B cell (primary cell): ENCODE data around the gene MYO9B.

Experiments used
- EZH2 ChIP-seq: IDR thresholded peaks from 2 replicates; pipeline ENCODE4 v1.6.1; 2012; ENCODE audit warnings: borderline replicate concordance, low read depth, mild to moderate bottlenecking, moderate library complexity, low read length; ENCODE audit not compliant: insufficient read depth, poor library complexity, severe bottlenecking
- TF ChIP-seq, protein P1 (sequence below): fragments of 200-600 bp; IDR thresholded peaks from one replicate; pipeline ENCODE4 v1.8.0; 2022; ENCODE audit warnings: antibody characterized with exemption, mild to moderate bottlenecking

DNA sequence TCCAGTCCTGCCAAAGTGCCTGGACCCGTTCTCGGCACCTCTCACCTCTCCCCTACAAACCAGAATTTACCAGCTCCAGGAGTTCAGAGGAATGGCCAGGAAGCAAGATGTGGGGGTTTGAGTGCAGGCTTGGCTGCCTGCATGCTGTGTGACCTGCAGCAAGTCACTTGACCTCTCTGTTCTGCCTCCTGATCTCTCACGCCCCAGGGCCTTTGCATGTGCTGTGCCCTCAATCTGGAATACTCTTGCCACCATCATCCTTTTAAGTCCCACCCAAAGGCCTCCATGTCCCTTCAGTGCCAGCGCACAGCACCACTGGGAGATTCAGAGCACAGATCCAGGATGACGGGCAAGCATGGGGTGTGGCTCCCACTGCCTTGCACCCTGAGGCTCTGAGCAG, 43.4 kb downstream of the MYO9B start:
- TF ChIP-seq, protein P1, sequence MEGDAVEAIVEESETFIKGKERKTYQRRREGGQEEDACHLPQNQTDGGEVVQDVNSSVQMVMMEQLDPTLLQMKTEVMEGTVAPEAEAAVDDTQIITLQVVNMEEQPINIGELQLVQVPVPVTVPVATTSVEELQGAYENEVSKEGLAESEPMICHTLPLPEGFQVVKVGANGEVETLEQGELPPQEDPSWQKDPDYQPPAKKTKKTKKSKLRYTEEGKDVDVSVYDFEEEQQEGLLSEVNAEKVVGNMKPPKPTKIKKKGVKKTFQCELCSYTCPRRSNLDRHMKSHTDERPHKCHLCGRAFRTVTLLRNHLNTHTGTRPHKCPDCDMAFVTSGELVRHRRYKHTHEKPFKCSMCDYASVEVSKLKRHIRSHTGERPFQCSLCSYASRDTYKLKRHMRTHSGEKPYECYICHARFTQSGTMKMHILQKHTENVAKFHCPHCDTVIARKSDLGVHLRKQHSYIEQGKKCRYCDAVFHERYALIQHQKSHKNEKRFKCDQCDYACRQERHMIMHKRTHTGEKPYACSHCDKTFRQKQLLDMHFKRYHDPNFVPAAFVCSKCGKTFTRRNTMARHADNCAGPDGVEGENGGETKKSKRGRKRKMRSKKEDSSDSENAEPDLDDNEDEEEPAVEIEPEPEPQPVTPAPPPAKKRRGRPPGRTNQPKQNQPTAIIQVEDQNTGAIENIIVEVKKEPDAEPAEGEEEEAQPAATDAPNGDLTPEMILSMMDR = no peak
- no peak for TF ChIP-seq EZH2
